H1 (cell line): ENCODE data around the gene PPP2R2D. TPM values are rescaled to one million over a fixed set of nuclear protein-coding genes. Genes with fewer than 3 reads are reported as not detected.

Experiments
- ATF3 ChIP-seq: IDR thresholded peaks from 2 replicates; pipeline ENCODE4 v1.6.1; 2011; ENCODE audit warnings: low read depth, mild to moderate bottlenecking, low read length; ENCODE audit not compliant: insufficient read depth
- polyA plus RNA-seq, 7 experiments: library from polyadenylated mRNA; depleted of rRNA in 3 of 7; stranded (reverse) in 5 of 7; unstranded in 2 of 7; fragments of >200 nt in 5 of 7; fragments of 200-250 nt in 2 of 7; gene quantifications; 1 replicate in 5 of 7; 2 replicates in 1 of 7; 4 replicates in 1 of 7; pipeline versions ENCODE4 v1.2.1 to v1.2.3, GENCODE V29; 2011 to 2013; ENCODE audit warnings: missing spikeins in 2 of 7, mixed read lengths in 2 of 7
- total RNA-seq: library from RNA; stranded (reverse); fragmentation: NEBNext Ultra II Directional; extraction: Animal tissue kit (Norgen Biotek cat#: 25700); gene quantifications from 2 replicates; pipeline ENCODE4 v1.2.1, GENCODE V29; 2021
- TF ChIP-seq, protein P1 (sequence below), 3 experiments: IDR thresholded peaks; 1 replicate in 2 of 3; 2 replicates in 1 of 3; pipeline versions ENCODE4 v1.5.1 to v1.6.1; 2011; ENCODE audit warnings: low read length in 3 of 3, mild to moderate bottlenecking in 3 of 3, inconsistent platforms in 2 of 3, low read depth in 1 of 3, moderate library complexity in 1 of 3; ENCODE audit not compliant: insufficient read depth in 1 of 3; ENCODE audit errors: control extremely low read depth in 1 of 3

Gene PPP2R2D
- total and polyA plus RNA-seq, 2 of the 8 experiments (the other 6 are each of a cell fraction or from before 2014, with no cell fraction given), result 25.4 to 32.8 TPM

DNA sequence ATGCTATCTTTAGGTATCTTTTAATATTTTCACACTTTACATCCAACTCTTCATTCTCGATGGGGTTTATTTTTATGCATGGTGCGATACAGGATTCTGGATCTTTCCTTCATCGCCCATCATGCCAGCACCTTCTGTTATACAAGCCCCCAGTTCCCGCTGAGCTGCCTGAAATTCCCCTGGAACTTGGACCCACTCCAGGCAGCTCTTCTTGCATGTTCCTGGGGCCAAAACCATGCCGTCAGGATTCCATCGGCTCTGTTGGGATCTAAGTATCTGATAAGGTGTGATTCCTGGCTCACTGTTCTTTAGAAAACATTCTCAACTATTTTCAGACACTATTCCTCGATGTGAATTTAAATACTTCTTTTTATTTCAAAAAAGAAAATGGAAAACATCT lies 40.5 kb upstream of the PPP2R2D start (continued):
- TF ChIP-seq, protein P1, sequence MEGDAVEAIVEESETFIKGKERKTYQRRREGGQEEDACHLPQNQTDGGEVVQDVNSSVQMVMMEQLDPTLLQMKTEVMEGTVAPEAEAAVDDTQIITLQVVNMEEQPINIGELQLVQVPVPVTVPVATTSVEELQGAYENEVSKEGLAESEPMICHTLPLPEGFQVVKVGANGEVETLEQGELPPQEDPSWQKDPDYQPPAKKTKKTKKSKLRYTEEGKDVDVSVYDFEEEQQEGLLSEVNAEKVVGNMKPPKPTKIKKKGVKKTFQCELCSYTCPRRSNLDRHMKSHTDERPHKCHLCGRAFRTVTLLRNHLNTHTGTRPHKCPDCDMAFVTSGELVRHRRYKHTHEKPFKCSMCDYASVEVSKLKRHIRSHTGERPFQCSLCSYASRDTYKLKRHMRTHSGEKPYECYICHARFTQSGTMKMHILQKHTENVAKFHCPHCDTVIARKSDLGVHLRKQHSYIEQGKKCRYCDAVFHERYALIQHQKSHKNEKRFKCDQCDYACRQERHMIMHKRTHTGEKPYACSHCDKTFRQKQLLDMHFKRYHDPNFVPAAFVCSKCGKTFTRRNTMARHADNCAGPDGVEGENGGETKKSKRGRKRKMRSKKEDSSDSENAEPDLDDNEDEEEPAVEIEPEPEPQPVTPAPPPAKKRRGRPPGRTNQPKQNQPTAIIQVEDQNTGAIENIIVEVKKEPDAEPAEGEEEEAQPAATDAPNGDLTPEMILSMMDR (IDR thresholded peaks at IDR 0.05; ENCODE audit: control extremely low read depth in 1 of 3, insufficient read depth in 1 of 3, low read depth in 1 of 3, low read length in 3 of 3), result no peak
- no peak for TF ChIP-seq ATF3
